NCI-H2081 (cell line): ENCODE measurements around the gene LGALS3BP.
A peak's percentile ranks its signal among the peaks of the same experiment; 100 is the strongest.

Experiments used
- DNase-seq, 2 experiments: peaks; one replicate each; lab custom pipeline; 2025; lab: John Stamatoyannopoulos, UW

LGALS3BP gene

GRCh38 chr17:79012563-79013134 lies 32.9 kb upstream of the LGALS3BP start:
- DNase-seq: no peak

GRCh38 chr17:79011451-79012147 lies 31.9 kb upstream of the LGALS3BP start:
- no peak for DNase-seq

GRCh38 chr17:79010304-79010646 lies 30.6 kb upstream of the LGALS3BP start:
- DNase-seq: no peak

- peak; percentile 81 to 85 for DNase-seq
Measured at GRCh38 chr17:79009397-79010303, 29.9 kb upstream of the LGALS3BP start, which contains the start of gene CANT1. Gene CANT1 (minus strand): TSS chr17:79009764. CDS start chr17:78997622, 12,142 bp downstream.

GRCh38 chr17:79008666-79009387 lies 29.1 kb upstream of the LGALS3BP start:
- DNase-seq: no peak

GRCh38 chr17:79007504-79008381 lies 28.0 kb upstream of the LGALS3BP start:
- no peak for DNase-seq

- no peak for DNase-seq
Measured at GRCh38 chr17:79006794-79007503, 27.2 kb upstream of the LGALS3BP start.

GRCh38 chr17:79006046-79006445 lies 26.3 kb upstream of the LGALS3BP start:
- no peak for DNase-seq

- DNase-seq: peak; percentile 93 to 97
Measured at GRCh38 chr17:79005063-79005861, 25.5 kb upstream of the LGALS3BP start.

GRCh38 chr17:79003661-79004411 lies 24.1 kb upstream of the LGALS3BP start:
- no peak for DNase-seq

GRCh38 chr17:79002796-79003593 lies 23.3 kb upstream of the LGALS3BP start:
- no peak for DNase-seq

GRCh38 chr17:79002291-79002690 lies 22.6 kb upstream of the LGALS3BP start:
- no peak for DNase-seq

- no peak for DNase-seq
Measured at GRCh38 chr17:79001190-79002020, 21.7 kb upstream of the LGALS3BP start.

GRCh38 chr17:79000396-79001189 lies 20.9 kb upstream of the LGALS3BP start:
- DNase-seq: no peak

GRCh38 chr17:78999947-79000395 lies 20.2 kb upstream of the LGALS3BP start:
- no peak for DNase-seq
